BJ (cell line): ENCODE measurements around the gene ZGRF1. TPM values are rescaled to one million over a fixed set of nuclear protein-coding genes. Genes with fewer than 3 reads are reported as not detected.
A peak's percentile ranks its signal among the peaks of the same experiment; 100 is the strongest.
"Not testable (repeated sequence)": the region's sequence is repeated elsewhere in the genome, so short reads cannot be mapped to it uniquely, and the experiment has no call there.

Experiments used
- CTCF ChIA-PET: fragments of 350-600 bp; formaldehyde crosslinking; extraction: SDS; loops from one replicate; lab custom pipeline; 2021; ENCODE audit warnings: antibody characterized with exemption, inconsistent platforms; lab: Yijun Ruan, JAX
- POLR2A ChIA-PET: fragments of 300-600 bp; sonication (Branson Sonifier 250); formaldehyde crosslinking; extraction: SDS; loops from one replicate; lab custom pipeline; 2021; ENCODE audit warnings: antibody characterized with exemption; lab: Charles Lee
- DNase-seq: peaks from one replicate; pipeline ENCODE4 v3.0.0-alpha.2; 2011; ENCODE audit warnings: low read depth
- H3K27me3 ChIP-seq: 2 replicates; pipeline ENCODE4 v1.6.0; 2011; ENCODE audit warnings: low read length; ENCODE audit not compliant: control insufficient read depth, insufficient read depth
- H3K36me3 ChIP-seq: 2 replicates; pipeline ENCODE4 v1.5.1; 2011; ENCODE audit warnings: low read length; ENCODE audit not compliant: control insufficient read depth, insufficient read depth
- H3K4me3 ChIP-seq: 2 replicates; pipeline ENCODE4 v1.5.1; 2011; ENCODE audit warnings: low read depth, mild to moderate bottlenecking, control low read depth, low read length
- polyA plus RNA-seq: library from polyadenylated mRNA; depleted of rRNA; stranded (reverse); fragments of >200 nt; gene quantifications from 2 replicates; pipeline ENCODE4 v1.2.3, GENCODE V29; 2011
- TF ChIP-seq, protein P1 (sequence below): IDR thresholded peaks from 2 replicates; pipeline ENCODE4 v1.5.1; 2011; ENCODE audit warnings: low read depth, mild to moderate bottlenecking, control low read depth, inconsistent platforms, low read length, moderate library complexity; ENCODE audit not compliant: insufficient read depth

The ZGRF1 gene
- polyA plus RNA-seq, 1 experiment: 1.4 TPM

- DNase-seq: no peak
- H3K27me3 ChIP-seq: no peaks in the 10 kb centered on the region
- H3K36me3 ChIP-seq: no peaks in the 10 kb centered on the region
- ChIA-PET POLR2A (no interaction called here), CTCF (interaction anchor here (0.9 kb wide), 1 partner anchor 14 kb away, joined by 3 read pairs; no protein-coding TSS in a partner anchor)
- TF ChIP-seq, protein P1, sequence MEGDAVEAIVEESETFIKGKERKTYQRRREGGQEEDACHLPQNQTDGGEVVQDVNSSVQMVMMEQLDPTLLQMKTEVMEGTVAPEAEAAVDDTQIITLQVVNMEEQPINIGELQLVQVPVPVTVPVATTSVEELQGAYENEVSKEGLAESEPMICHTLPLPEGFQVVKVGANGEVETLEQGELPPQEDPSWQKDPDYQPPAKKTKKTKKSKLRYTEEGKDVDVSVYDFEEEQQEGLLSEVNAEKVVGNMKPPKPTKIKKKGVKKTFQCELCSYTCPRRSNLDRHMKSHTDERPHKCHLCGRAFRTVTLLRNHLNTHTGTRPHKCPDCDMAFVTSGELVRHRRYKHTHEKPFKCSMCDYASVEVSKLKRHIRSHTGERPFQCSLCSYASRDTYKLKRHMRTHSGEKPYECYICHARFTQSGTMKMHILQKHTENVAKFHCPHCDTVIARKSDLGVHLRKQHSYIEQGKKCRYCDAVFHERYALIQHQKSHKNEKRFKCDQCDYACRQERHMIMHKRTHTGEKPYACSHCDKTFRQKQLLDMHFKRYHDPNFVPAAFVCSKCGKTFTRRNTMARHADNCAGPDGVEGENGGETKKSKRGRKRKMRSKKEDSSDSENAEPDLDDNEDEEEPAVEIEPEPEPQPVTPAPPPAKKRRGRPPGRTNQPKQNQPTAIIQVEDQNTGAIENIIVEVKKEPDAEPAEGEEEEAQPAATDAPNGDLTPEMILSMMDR: no peak
- no peak overlapping the region for H3K4me3 ChIP-seq
Measured at GRCh38 chr4:112532267-112532666, 104.4 kb downstream of the ZGRF1 start.

- Histone ChIP-seq H3K27me3 (no peaks in the 10 kb centered on the region), H3K4me3 (no peak overlapping the region), H3K36me3 (no peaks in the 10 kb centered on the region)
- POLR2A ChIA-PET: no interaction called here
- no peak for DNase-seq
- TF ChIP-seq, protein P1: no peak
- CTCF ChIA-PET: interaction anchor here (0.8 to 1.3 kb wide), 3 partner anchors 9 to 212 kb away, joined by 3 to 4 read pairs (median 3); no protein-coding TSS in a partner anchor
Measured at GRCh38 chr4:112531146-112531545, 105.6 kb downstream of the ZGRF1 start.

DNA sequence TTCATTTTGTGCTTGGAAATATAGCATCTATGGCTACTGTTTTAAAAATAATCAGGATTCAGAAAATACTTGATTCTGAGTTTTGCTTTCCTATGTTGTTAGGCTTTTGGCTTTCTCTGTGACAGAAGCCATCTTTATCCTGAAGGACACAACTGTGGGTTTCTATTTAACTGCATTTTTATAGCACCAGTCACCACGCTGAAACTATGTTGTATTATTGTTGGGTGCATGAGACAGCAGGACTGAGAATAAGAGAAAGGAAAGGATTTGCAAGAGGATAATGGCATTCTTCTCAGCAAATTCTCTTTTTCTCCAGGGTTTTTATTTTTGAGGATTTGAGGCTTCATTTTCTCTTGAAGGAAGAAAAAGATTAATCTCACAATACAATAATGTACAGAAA, 110.6 kb downstream of the ZGRF1 start:
- peak; percentile 16 for DNase-seq
- TF ChIP-seq, protein P1: no peak
- Histone ChIP-seq H3K27me3 (peaks cover 25% of the 10 kb centered on the region), H3K36me3 (no peaks in the 10 kb centered on the region), H3K4me3 (no peak overlapping the region)
- CTCF ChIA-PET: interaction anchor here (1.8 kb wide), 2 partner anchors 80 to 205 kb away, joined by 3 read pairs; no protein-coding TSS in a partner anchor
- POLR2A ChIA-PET: no interaction called here

GRCh38 chr4:112523764-112524505, 112.8 kb downstream of the ZGRF1 start:
- POLR2A ChIA-PET: no interaction called here
- TF ChIP-seq, protein P1: peak; percentile 67
- no peak for DNase-seq
- H3K4me3 ChIP-seq: no peak overlapping the region; the same call in 1 of the 2 replicates
- no peaks in the 10 kb centered on the region for H3K36me3 ChIP-seq
- H3K27me3 ChIP-seq: peaks cover 40% of the 10 kb centered on the region
- CTCF ChIA-PET: interaction anchor here (0.7 to 3.7 kb wide), 15 partner anchors 8 to 241 kb away, joined by 3 to 24 read pairs (median 4); partner anchors contain the start of gene NEUROG2

DNA sequence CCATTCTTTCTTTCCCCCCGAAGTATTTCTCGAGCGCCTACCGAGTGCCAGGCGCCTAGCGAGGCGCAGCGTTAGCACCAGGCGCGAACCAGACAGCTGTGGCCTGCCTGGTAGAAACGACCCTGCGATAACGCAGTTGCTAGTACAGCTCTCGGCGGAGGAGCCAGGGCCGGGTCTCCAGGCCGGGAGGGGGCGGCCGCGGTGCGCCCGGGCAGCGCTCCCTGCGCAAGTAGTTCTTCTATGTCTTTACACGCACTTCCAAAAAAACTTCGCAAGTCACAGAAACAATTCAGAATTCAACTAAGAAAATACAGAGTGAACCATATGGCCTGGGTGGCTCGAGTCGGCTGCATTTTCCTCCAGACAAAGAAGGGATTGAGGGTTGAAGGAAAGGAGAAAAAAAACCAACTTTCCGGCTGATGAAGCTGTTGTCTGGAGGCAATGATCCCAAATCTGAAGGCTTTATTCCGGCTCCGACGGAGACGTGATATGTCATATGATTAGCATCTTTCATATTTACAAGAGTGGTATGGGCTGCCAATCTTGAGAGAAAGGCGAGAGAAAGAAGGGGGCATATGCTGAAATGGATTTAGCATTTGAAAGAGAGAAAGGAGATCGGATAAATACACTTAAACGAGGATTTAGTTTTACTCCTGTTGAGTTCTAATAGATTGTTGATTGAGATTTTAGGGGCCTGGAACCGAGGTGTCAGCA, 113.5 kb downstream of the ZGRF1 start:
- ChIA-PET POLR2A (no interaction called here), CTCF (interaction anchor here (0.7 to 3.7 kb wide), 8 partner anchors 8 to 242 kb away, joined by 3 to 24 read pairs (median 4); no protein-coding TSS in a partner anchor)
- H3K27me3 ChIP-seq: peaks cover 42% of the 10 kb centered on the region
- no peaks in the 10 kb centered on the region for H3K36me3 ChIP-seq
- H3K4me3 ChIP-seq: no peak overlapping the region
- TF ChIP-seq, protein P1: peak; percentile 18; the same call in 1 of the 2 replicates
- DNase-seq: no peak

- POLR2A ChIA-PET, H3K4me3 ChIP-seq, H3K36me3 ChIP-seq, DNase-seq: not testable (repeated sequence)
- peaks cover 46% of the 10 kb centered on the region for H3K27me3 ChIP-seq
- CTCF ChIA-PET: interaction anchor here (0.7 to 3.7 kb wide), 6 partner anchors 8 to 193 kb away, joined by 3 to 24 read pairs (median 4); no protein-coding TSS in a partner anchor
Measured at GRCh38 chr4:112522431-112522830, 114.3 kb downstream of the ZGRF1 start.
